Esophagus squamous epithelium (tissue), 4 donors: ENCODE results near the gene VTN.
A peak's percentile ranks its signal among the peaks of the same experiment; 100 is the strongest.

ENCODE experiments used
- POLR2A ChIP-seq, 4 donors: fragments of 450-650 bp; IDR thresholded peaks; one replicate each; pipeline ENCODE4 v1.6.1; 2017; ENCODE audit warnings: antibody characterized with exemption in 4 of 4, mild to moderate bottlenecking in 4 of 4, moderate library complexity in 3 of 4
- TF ChIP-seq, protein P1 (sequence below), 6 experiments: fragments of 450-650 bp in 4 of 6; fragments of 200-600 bp in 2 of 6; sonication (generic) in 2 of 6; IDR thresholded peaks; one replicate each; pipeline ENCODE4 v1.5.1; 2016 to 2019; ENCODE audit warnings: antibody characterized with exemption in 6 of 6, mild to moderate bottlenecking in 4 of 6, moderate library complexity in 4 of 6

- TF ChIP-seq, protein P1, sequence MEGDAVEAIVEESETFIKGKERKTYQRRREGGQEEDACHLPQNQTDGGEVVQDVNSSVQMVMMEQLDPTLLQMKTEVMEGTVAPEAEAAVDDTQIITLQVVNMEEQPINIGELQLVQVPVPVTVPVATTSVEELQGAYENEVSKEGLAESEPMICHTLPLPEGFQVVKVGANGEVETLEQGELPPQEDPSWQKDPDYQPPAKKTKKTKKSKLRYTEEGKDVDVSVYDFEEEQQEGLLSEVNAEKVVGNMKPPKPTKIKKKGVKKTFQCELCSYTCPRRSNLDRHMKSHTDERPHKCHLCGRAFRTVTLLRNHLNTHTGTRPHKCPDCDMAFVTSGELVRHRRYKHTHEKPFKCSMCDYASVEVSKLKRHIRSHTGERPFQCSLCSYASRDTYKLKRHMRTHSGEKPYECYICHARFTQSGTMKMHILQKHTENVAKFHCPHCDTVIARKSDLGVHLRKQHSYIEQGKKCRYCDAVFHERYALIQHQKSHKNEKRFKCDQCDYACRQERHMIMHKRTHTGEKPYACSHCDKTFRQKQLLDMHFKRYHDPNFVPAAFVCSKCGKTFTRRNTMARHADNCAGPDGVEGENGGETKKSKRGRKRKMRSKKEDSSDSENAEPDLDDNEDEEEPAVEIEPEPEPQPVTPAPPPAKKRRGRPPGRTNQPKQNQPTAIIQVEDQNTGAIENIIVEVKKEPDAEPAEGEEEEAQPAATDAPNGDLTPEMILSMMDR (IDR thresholded peaks at IDR 0.05): peak in 3 of 6 experiments; percentile 23 to 46 (median 25)
- TF ChIP-seq POLR2A (IDR thresholded peaks at IDR 0.05): peak in 3 of 4 donors; percentile 95 to 96 (median 96)
These were observed 12.8 kb downstream of the VTN start, which contains the start of gene POLDIP2 for GRCh38 chr17:28357061-28357900.
